CD14-positive monocyte (primary cell): ENCODE data around the gene TRAPPC3. TPM values are rescaled to one million over a fixed set of nuclear protein-coding genes. Genes with fewer than 3 reads are reported as not detected.

Experiments used
- DNase-seq, 3 donors: peaks; one replicate each; pipeline ENCODE4 v3.0.0-alpha.2; 2011 to 2022
- H2AFZ ChIP-seq: 2 replicates; pipeline ENCODE4 v1.6.0; 2012; ENCODE audit warnings: mild to moderate bottlenecking, low read depth, low read length, inconsistent platforms; ENCODE audit not compliant: insufficient read depth, poor library complexity, severe bottlenecking
- H3K27ac ChIP-seq, 2 donors: 1 replicate in 1 of 2; 2 replicates in 1 of 2; pipeline ENCODE4 v1.5.1; 2012 to 2013; ENCODE audit warnings: low read length in 2 of 2, control low read depth in 1 of 2, inconsistent platforms in 1 of 2, low read depth in 1 of 2, mild to moderate bottlenecking in 1 of 2
- H3K27me3 ChIP-seq, 2 donors: one replicate each; pipeline versions ENCODE4 v1.6.0 to v1.6.1; 2011 to 2013; ENCODE audit warnings: low read length in 2 of 2; ENCODE audit not compliant: control insufficient read depth in 2 of 2, insufficient read depth in 2 of 2
- H3K36me3 ChIP-seq, 2 donors: replicated peaks in 1 of 2; 1 replicate in 1 of 2; 2 replicates in 1 of 2; pipeline versions ENCODE4 v1.5.1 to v1.6.1; 2012 to 2013; ENCODE audit warnings: low read length in 2 of 2, control low read depth in 1 of 2, inconsistent platforms in 1 of 2, mild to moderate bottlenecking in 1 of 2; ENCODE audit not compliant: insufficient read depth in 2 of 2, control insufficient read depth in 1 of 2
- H3K4me1 ChIP-seq, 2 donors: 1 replicate in 1 of 2; 2 replicates in 1 of 2; pipeline versions ENCODE4 v1.5.1 to v1.6.1; 2012 to 2013; ENCODE audit warnings: low read length in 2 of 2, control low read depth in 1 of 2, inconsistent platforms in 1 of 2, mild to moderate bottlenecking in 1 of 2, moderate library complexity in 1 of 2; ENCODE audit not compliant: insufficient read depth in 2 of 2, control insufficient read depth in 1 of 2
- H3K4me2 ChIP-seq: replicated peaks from 2 replicates; pipeline ENCODE3; 2012; ENCODE audit warnings: low read length, moderate library complexity, mild to moderate bottlenecking; ENCODE audit not compliant: poor library complexity, severe bottlenecking; ENCODE audit errors: extremely low read depth
- H3K4me3 ChIP-seq, 3 experiments: fragments of 200-600 bp in 1 of 3; sonication (generic) in 1 of 3; replicated peaks in 1 of 3; 1 replicate in 2 of 3; 2 replicates in 1 of 3; pipeline ENCODE4 v1.5.1; 2011 to 2013; ENCODE audit warnings: low read length in 3 of 3, mild to moderate bottlenecking in 3 of 3, control low read depth in 2 of 3, low read depth in 2 of 3, inconsistent platforms in 1 of 3, moderate library complexity in 1 of 3
- H3K79me2 ChIP-seq: 2 replicates; pipeline ENCODE4 v1.6.0; 2012; ENCODE audit warnings: mild to moderate bottlenecking, control low read depth, inconsistent platforms, low read length, moderate library complexity; ENCODE audit not compliant: insufficient read depth
- H3K9ac ChIP-seq: 2 replicates; pipeline ENCODE4 v1.6.0; 2017; ENCODE audit warnings: low read length, mild to moderate bottlenecking; ENCODE audit not compliant: insufficient read depth, poor library complexity, severe bottlenecking
- H3K9me3 ChIP-seq, 2 donors: replicated peaks in 1 of 2; 1 replicate in 1 of 2; 2 replicates in 1 of 2; pipeline versions ENCODE4 v1.5.1 to v1.6.1; 2012 to 2013; ENCODE audit warnings: low read length in 2 of 2, control low read depth in 1 of 2; ENCODE audit not compliant: control insufficient read depth in 1 of 2, insufficient read depth in 1 of 2
- H4K20me1 ChIP-seq: 2 replicates; pipeline ENCODE4 v1.6.0; 2012; ENCODE audit warnings: mild to moderate bottlenecking, low read length, control low read depth, moderate library complexity; ENCODE audit not compliant: insufficient read depth
- H3K27ac Mint-ChIP-seq, 7 donors: one replicate each; pipeline ENCODE4 v1.8.0; 2020; ENCODE audit warnings: mild to moderate bottlenecking in 7 of 7, mixed read lengths in 7 of 7, moderate library complexity in 6 of 7, inconsistent platforms in 2 of 7
- H3K27me3 Mint-ChIP-seq, 3 donors: one replicate each; pipeline ENCODE4 v1.8.0; 2021 to 2022; ENCODE audit warnings: low read depth in 3 of 3, mild to moderate bottlenecking in 3 of 3, mixed read lengths in 3 of 3, moderate library complexity in 3 of 3, inconsistent platforms in 1 of 3
- H3K36me3 Mint-ChIP-seq, 2 donors: one replicate each; pipeline ENCODE4 v1.8.0; 2020; ENCODE audit warnings: mixed read lengths in 2 of 2, inconsistent platforms in 1 of 2, mild to moderate bottlenecking in 1 of 2
- H3K4me1 Mint-ChIP-seq: one replicate; pipeline ENCODE4 v1.8.0; 2020; ENCODE audit warnings: mild to moderate bottlenecking, mixed read lengths
- H3K4me3 Mint-ChIP-seq, 2 donors: one replicate each; pipeline ENCODE4 v1.8.0; 2020; ENCODE audit warnings: mild to moderate bottlenecking in 2 of 2, mixed read lengths in 2 of 2, moderate library complexity in 1 of 2
- H3K9me3 Mint-ChIP-seq, 7 donors: one replicate each; pipeline ENCODE4 v1.8.0; 2020 to 2022; ENCODE audit warnings: mixed read lengths in 7 of 7, mild to moderate bottlenecking in 6 of 7, moderate library complexity in 6 of 7, inconsistent platforms in 2 of 7
- WGBS: methylation state at CpG from one replicate; pipeline ENCODE4 v1.1.5; 2013; ENCODE audit warnings: missing lambda C conversion rate; ENCODE audit not compliant: insufficient coverage; 5-methylcytosine and 5-hydroxymethylcytosine counted together
- intact Hi-C, 2 donors: fragments of 100-400 bp; cut with micrococcal nuclease; formaldehyde crosslinking; loops; one replicate each; pipeline versions ENCODE4 v1.15.0 to v1.15.1; 2023
- polyA plus RNA-seq, 3 donors: library from polyadenylated mRNA; depleted of rRNA in 1 of 3; unstranded in 2 of 3; stranded (reverse) in 1 of 3; fragments of 300-500 nt in 2 of 3; fragments of >200 nt in 1 of 3; fragmentation: Illumina TruSeq in 2 of 3; gene quantifications; 1 replicate in 2 of 3; 2 replicates in 1 of 3; pipeline ENCODE4 v1.2.3, GENCODE V29; 2012 to 2021
- TF ChIP-seq, protein P1 (sequence below): fragments of 200-600 bp; IDR thresholded peaks from one replicate; pipeline ENCODE4 v1.8.0; 2022; ENCODE audit warnings: antibody characterized with exemption, mild to moderate bottlenecking

TRAPPC3 gene
- polyA plus RNA-seq, 3 donors = 61.1 to 136 (median 125) TPM

DNA sequence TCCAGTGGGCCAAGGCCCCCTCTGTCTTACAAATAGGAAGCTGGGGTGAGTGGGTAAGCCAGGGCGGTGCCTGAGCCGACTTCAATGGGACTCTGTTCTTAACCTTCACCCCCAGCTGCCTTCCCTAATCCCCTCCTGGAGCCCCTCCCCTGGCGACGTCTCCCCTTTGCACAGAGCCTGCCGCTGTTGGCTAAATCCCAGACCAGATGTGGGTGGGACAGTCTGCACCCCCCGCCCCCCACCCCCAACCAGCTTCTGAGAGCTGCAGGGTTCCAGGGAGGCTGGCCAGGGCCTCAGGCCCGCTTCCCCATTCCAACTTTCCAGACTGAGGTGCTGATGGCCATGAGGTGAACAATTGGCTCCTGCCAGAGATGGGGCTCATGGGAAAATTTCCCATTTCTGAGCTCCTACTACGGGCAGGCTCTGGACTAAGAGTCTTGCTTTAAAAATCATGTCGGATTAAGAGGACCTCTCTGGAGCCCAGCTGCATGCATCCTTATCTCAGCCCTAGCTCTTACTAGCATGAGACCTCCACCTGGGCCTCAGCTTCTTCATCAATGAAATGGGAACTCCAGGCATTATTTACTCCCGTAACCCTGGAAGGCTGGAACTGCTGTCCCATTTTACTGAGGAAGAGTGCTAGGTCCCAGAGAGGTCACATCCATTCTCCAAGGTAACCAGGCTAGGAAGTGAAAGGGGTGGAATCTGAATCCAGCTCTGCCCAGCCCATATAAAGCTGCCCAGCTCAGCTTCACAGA lies 30.7 kb downstream of the TRAPPC3 start:
- 85% methylated on average over 7 of the region's 10 CpGs for WGBS
- H3K9me3 ChIP-seq = no peaks in the 10 kb centered on the region
- no peak overlapping the region for H3K4me2 ChIP-seq
- intact Hi-C loops = no loop called here
- no peak overlapping the region for H3K4me3 ChIP-seq
- TF ChIP-seq, protein P1, sequence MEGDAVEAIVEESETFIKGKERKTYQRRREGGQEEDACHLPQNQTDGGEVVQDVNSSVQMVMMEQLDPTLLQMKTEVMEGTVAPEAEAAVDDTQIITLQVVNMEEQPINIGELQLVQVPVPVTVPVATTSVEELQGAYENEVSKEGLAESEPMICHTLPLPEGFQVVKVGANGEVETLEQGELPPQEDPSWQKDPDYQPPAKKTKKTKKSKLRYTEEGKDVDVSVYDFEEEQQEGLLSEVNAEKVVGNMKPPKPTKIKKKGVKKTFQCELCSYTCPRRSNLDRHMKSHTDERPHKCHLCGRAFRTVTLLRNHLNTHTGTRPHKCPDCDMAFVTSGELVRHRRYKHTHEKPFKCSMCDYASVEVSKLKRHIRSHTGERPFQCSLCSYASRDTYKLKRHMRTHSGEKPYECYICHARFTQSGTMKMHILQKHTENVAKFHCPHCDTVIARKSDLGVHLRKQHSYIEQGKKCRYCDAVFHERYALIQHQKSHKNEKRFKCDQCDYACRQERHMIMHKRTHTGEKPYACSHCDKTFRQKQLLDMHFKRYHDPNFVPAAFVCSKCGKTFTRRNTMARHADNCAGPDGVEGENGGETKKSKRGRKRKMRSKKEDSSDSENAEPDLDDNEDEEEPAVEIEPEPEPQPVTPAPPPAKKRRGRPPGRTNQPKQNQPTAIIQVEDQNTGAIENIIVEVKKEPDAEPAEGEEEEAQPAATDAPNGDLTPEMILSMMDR = no peak
- no peak overlapping the region for H3K27ac ChIP-seq
- H4K20me1 ChIP-seq = no peaks in the 10 kb centered on the region
- H3K9ac ChIP-seq = no peak overlapping the region
- Mint-ChIP-seq H3K27me3 (peaks cover 0 to 3% (median 3%) of the 10 kb centered on the region in 3 donors), H3K4me3 (no peak overlapping the region), H3K9me3 (peaks cover 0 to 2% (median 0%) of the 10 kb centered on the region in 7 donors), H3K27ac (peak overlapping the region in 1 of 7 donors; percentile 55), H3K4me1 (peaks cover 66% of the 10 kb centered on the region), H3K36me3 (peaks cover 17 to 20% of the 10 kb centered on the region in 2 donors)
- H3K27me3 ChIP-seq = no peaks in the 10 kb centered on the region
- no peak overlapping the region for H2AFZ ChIP-seq
- H3K79me2 ChIP-seq = peaks cover 14% of the 10 kb centered on the region
- peaks cover 1 to 2% of the 10 kb centered on the region in 2 donors for H3K36me3 ChIP-seq
- no peak for DNase-seq
- H3K4me1 ChIP-seq = peaks cover 60 to 79% of the 10 kb centered on the region in 2 donors

DNA sequence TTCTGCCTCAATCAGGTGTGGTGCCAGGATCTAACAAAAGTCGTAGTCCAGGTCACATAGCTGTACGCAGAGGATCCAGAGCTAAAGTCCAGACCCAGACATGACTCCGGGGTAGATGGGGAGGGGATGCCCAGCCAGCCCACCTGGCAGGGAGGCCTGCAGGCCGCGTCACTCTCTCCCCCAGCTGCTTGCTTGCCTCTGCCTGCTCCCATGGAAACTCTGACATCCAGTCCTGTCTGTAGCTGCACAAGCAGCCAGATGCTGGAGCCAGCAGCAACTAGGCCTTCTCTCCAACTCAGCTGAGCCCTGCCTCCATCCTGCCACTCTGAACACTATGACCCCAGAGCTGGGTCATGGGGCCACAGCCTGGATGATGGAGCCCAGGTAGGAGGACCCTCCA lies 32.4 kb downstream of the TRAPPC3 start:
- H3K27ac ChIP-seq = no peak overlapping the region
- no peak overlapping the region for H2AFZ ChIP-seq
- H3K27me3 ChIP-seq = no peaks in the 10 kb centered on the region
- no peak for DNase-seq
- peak overlapping the region; percentile 15 for H3K9ac ChIP-seq
- peaks cover 0 to 4% (median 3%) of the 10 kb centered on the region in 3 donors for H3K27me3 Mint-ChIP-seq
- H3K4me2 ChIP-seq = no peak overlapping the region
- peaks cover 2 to 15% of the 10 kb centered on the region in 2 donors for H3K36me3 ChIP-seq
- H3K4me1 ChIP-seq = peaks cover 43 to 62% of the 10 kb centered on the region in 2 donors
- TF ChIP-seq, protein P1 = no peak
- peak overlapping the region in 2 of 7 donors; percentile 8 to 23 for H3K27ac Mint-ChIP-seq
- peaks cover 11% of the 10 kb centered on the region for H3K79me2 ChIP-seq
- H3K9me3 ChIP-seq = no peaks in the 10 kb centered on the region
- no peaks in the 10 kb centered on the region for H4K20me1 ChIP-seq
- H3K4me3 Mint-ChIP-seq = no peak overlapping the region
- WGBS = 97% methylated on average over 5 of the region's 5 CpGs
- H3K4me3 ChIP-seq = no peak overlapping the region
- peaks cover 29 to 30% of the 10 kb centered on the region in 2 donors for H3K36me3 Mint-ChIP-seq
- peaks cover 0 to 2% (median 0%) of the 10 kb centered on the region in 7 donors for H3K9me3 Mint-ChIP-seq
- intact Hi-C loops = no loop called here
- peaks cover 49% of the 10 kb centered on the region for H3K4me1 Mint-ChIP-seq
